Neural cell (in vitro differentiated cells): ENCODE results near the gene CDHR2. TPM values are rescaled to one million over a fixed set of nuclear protein-coding genes. Genes with fewer than 3 reads are reported as not detected.

Experiments used
- H2AFZ ChIP-seq: fragments of 200-600, 300-800 bp; sonication (generic), shearing (Covaris generic); 2 replicates; pipeline ENCODE4 v1.6.0; 2014; ENCODE audit warnings: low read depth, mild to moderate bottlenecking, antibody characterized with exemption, low read length, moderate library complexity
- H3F3A ChIP-seq: fragments of 200-600 bp; shearing (Covaris generic); 2 replicates; pipeline ENCODE4 v1.6.1; 2016; ENCODE audit warnings: mild to moderate bottlenecking, moderate library complexity, mixed read lengths, antibody characterized with exemption, low read length; ENCODE audit not compliant: insufficient read depth, poor library complexity, severe bottlenecking
- H3K27ac ChIP-seq: fragments of 200-600, 300-800 bp; sonication (generic), shearing (Covaris generic); 2 replicates; pipeline ENCODE4 v1.5.1; 2014; ENCODE audit warnings: mild to moderate bottlenecking, low read length, moderate library complexity
- H3K27me3 ChIP-seq: fragments of 300-800, 200-600 bp; sonication (generic), shearing (Covaris generic); 2 replicates; pipeline ENCODE4 v1.6.0; 2014; ENCODE audit warnings: mild to moderate bottlenecking, low read depth, low read length, moderate library complexity; ENCODE audit not compliant: insufficient read depth
- H3K36me3 ChIP-seq: fragments of 300-800, 200-600 bp; sonication (generic), shearing (Covaris generic); 2 replicates; pipeline ENCODE4 v1.5.1; 2014; ENCODE audit warnings: mild to moderate bottlenecking, antibody characterized with exemption, low read length, moderate library complexity; ENCODE audit not compliant: insufficient read depth
- H3K4me2 ChIP-seq: fragments of 300-800, 200-600 bp; sonication (generic), shearing (Covaris generic); 2 replicates; pipeline ENCODE4 v1.6.0; 2014; ENCODE audit warnings: mild to moderate bottlenecking, low read length
- H3K4me3 ChIP-seq: fragments of 300-800, 200-600 bp; sonication (generic), shearing (Covaris generic); 2 replicates; pipeline ENCODE4 v1.5.1; 2014; ENCODE audit warnings: mild to moderate bottlenecking, low read length, moderate library complexity
- H3K79me2 ChIP-seq: fragments of 200-600 bp; shearing (Covaris generic); replicated peaks from 2 replicates; pipeline ENCODE4 v1.6.0; 2014; ENCODE audit warnings: mild to moderate bottlenecking, low read length, moderate library complexity; ENCODE audit not compliant: insufficient read depth
- H3K9ac ChIP-seq: fragments of 300-800, 200-600 bp; sonication (generic), shearing (Covaris generic); 2 replicates; pipeline ENCODE4 v1.6.1; 2016; ENCODE audit warnings: mild to moderate bottlenecking, low read length, mixed read lengths
- H3K9me2 ChIP-seq: fragments of 200-600 bp; shearing (Covaris generic); 2 replicates; pipeline ENCODE4 v1.6.1; 2016; ENCODE audit warnings: mild to moderate bottlenecking, low read length, mixed read lengths; ENCODE audit not compliant: insufficient read depth
- H3K9me3 ChIP-seq: fragments of 200-600, 300-800 bp; sonication (generic), shearing (Covaris generic); 2 replicates; pipeline ENCODE4 v1.6.1; 2016; ENCODE audit warnings: mild to moderate bottlenecking, mixed run types, low read length, moderate library complexity, mixed read lengths
- H4K20me1 ChIP-seq: fragments of 200-600 bp; shearing (Covaris generic); 2 replicates; pipeline ENCODE4 v1.6.1; 2016; ENCODE audit warnings: mild to moderate bottlenecking, mixed run types; ENCODE audit not compliant: insufficient read depth
- EP300 ChIP-seq: fragments of 450-650 bp; conservative IDR thresholded peaks from 2 replicates; pipeline ENCODE4 v1.6.1; 2014; ENCODE audit warnings: antibody characterized with exemption, mild to moderate bottlenecking, moderate library complexity; ENCODE audit not compliant: poor library complexity, severe bottlenecking
- EZH2 ChIP-seq: fragments of 200-600, 300-800 bp; shearing (Covaris generic), sonication (generic); IDR thresholded peaks from 2 replicates; pipeline ENCODE4 v1.6.1; 2014; ENCODE audit warnings: antibody characterized with exemption, low read length, borderline replicate concordance, mild to moderate bottlenecking; ENCODE audit not compliant: insufficient read depth, poor library complexity, severe bottlenecking
- MXI1 ChIP-seq: fragments of 450-650 bp; conservative IDR thresholded peaks from 2 replicates; pipeline ENCODE4 v1.6.1; 2014; ENCODE audit warnings: antibody characterized with exemption, mild to moderate bottlenecking; ENCODE audit not compliant: poor library complexity, severe bottlenecking
- POLR2AphosphoS5 ChIP-seq: IDR thresholded peaks from 2 replicates; pipeline ENCODE4 v1.6.1; 2012
- RAD21 ChIP-seq: fragments of 450-650 bp; conservative IDR thresholded peaks from 2 replicates; pipeline ENCODE4 v1.6.1; 2014; ENCODE audit warnings: antibody characterized with exemption, mild to moderate bottlenecking, moderate library complexity
- SMC3 ChIP-seq: fragments of 450-650 bp; conservative IDR thresholded peaks from 2 replicates; pipeline ENCODE4 v1.6.1; 2014; ENCODE audit warnings: antibody characterized with exemption, mild to moderate bottlenecking, moderate library complexity; ENCODE audit not compliant: poor library complexity
- TAF1 ChIP-seq: IDR thresholded peaks from 2 replicates; pipeline ENCODE4 v1.6.1; 2012; ENCODE audit warnings: low read depth
- polyA plus RNA-seq: library from polyadenylated mRNA; depleted of rRNA; stranded (reverse); fragments of >200 nt; gene quantifications from 2 replicates; pipeline ENCODE4 v1.2.3, GENCODE V29; 2014
- TF ChIP-seq, protein P1 (sequence below): IDR thresholded peaks from 2 replicates; pipeline ENCODE4 v1.6.1; 2012; ENCODE audit warnings: borderline replicate concordance
- TF ChIP-seq, protein P2 (sequence below): fragments of 450-650 bp; IDR thresholded peaks from 2 replicates; pipeline ENCODE4 v1.5.1; 2014; ENCODE audit warnings: antibody characterized with exemption, mild to moderate bottlenecking, moderate library complexity; ENCODE audit not compliant: poor library complexity, severe bottlenecking

The CDHR2 gene
- polyA plus RNA-seq, 1 donor from 2014 or later, result 1.0 TPM

DNA sequence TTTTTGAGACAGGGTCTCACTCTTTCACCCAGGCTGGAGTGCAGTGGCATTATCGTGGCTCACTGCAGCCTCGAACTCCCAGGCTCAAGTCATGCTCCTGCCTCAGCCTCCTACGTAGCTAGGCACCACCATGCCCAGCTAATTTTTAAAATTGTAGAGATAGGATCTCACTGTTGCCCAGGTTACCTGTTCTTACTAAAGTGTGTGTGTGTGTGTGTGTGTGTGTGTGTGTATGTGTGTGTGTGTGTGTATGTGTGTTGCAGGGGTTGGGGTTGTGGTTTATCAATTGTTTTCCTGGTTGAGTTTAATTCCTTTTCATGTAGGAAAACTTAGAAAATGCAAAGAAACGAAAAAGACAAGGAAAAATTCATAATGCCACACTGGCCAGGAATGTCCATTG lies 33.7 kb upstream of the CDHR2 start:
- no peak for TF ChIP-seq SMC3
- no peak for TF ChIP-seq EP300
- no peak for TF ChIP-seq RAD21
- TF ChIP-seq, protein P1, sequence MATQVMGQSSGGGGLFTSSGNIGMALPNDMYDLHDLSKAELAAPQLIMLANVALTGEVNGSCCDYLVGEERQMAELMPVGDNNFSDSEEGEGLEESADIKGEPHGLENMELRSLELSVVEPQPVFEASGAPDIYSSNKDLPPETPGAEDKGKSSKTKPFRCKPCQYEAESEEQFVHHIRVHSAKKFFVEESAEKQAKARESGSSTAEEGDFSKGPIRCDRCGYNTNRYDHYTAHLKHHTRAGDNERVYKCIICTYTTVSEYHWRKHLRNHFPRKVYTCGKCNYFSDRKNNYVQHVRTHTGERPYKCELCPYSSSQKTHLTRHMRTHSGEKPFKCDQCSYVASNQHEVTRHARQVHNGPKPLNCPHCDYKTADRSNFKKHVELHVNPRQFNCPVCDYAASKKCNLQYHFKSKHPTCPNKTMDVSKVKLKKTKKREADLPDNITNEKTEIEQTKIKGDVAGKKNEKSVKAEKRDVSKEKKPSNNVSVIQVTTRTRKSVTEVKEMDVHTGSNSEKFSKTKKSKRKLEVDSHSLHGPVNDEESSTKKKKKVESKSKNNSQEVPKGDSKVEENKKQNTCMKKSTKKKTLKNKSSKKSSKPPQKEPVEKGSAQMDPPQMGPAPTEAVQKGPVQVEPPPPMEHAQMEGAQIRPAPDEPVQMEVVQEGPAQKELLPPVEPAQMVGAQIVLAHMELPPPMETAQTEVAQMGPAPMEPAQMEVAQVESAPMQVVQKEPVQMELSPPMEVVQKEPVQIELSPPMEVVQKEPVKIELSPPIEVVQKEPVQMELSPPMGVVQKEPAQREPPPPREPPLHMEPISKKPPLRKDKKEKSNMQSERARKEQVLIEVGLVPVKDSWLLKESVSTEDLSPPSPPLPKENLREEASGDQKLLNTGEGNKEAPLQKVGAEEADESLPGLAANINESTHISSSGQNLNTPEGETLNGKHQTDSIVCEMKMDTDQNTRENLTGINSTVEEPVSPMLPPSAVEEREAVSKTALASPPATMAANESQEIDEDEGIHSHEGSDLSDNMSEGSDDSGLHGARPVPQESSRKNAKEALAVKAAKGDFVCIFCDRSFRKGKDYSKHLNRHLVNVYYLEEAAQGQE, result no peak
- no peak for TF ChIP-seq MXI1
- TF ChIP-seq EZH2, result no peak
- TF ChIP-seq, protein P2, sequence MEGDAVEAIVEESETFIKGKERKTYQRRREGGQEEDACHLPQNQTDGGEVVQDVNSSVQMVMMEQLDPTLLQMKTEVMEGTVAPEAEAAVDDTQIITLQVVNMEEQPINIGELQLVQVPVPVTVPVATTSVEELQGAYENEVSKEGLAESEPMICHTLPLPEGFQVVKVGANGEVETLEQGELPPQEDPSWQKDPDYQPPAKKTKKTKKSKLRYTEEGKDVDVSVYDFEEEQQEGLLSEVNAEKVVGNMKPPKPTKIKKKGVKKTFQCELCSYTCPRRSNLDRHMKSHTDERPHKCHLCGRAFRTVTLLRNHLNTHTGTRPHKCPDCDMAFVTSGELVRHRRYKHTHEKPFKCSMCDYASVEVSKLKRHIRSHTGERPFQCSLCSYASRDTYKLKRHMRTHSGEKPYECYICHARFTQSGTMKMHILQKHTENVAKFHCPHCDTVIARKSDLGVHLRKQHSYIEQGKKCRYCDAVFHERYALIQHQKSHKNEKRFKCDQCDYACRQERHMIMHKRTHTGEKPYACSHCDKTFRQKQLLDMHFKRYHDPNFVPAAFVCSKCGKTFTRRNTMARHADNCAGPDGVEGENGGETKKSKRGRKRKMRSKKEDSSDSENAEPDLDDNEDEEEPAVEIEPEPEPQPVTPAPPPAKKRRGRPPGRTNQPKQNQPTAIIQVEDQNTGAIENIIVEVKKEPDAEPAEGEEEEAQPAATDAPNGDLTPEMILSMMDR, result no peak
- no peak for TF ChIP-seq TAF1
- no peak for TF ChIP-seq POLR2AphosphoS5
- H3K9me3 ChIP-seq, result no peaks in the 10 kb centered on the region
- H3K27ac ChIP-seq, result no peak overlapping the region
- no peak overlapping the region for H3K4me3 ChIP-seq
- H3F3A ChIP-seq, result no peaks in the 10 kb centered on the region
- no peaks in the 10 kb centered on the region for H3K79me2 ChIP-seq
- H3K9ac ChIP-seq, result no peak overlapping the region
- no peaks in the 10 kb centered on the region for H3K36me3 ChIP-seq
- no peaks in the 10 kb centered on the region for H3K27me3 ChIP-seq
- H4K20me1 ChIP-seq, result no peaks in the 10 kb centered on the region
- H2AFZ ChIP-seq, result no peak overlapping the region
- H3K9me2 ChIP-seq, result no peaks in the 10 kb centered on the region
- H3K4me2 ChIP-seq, result no peak overlapping the region

DNA sequence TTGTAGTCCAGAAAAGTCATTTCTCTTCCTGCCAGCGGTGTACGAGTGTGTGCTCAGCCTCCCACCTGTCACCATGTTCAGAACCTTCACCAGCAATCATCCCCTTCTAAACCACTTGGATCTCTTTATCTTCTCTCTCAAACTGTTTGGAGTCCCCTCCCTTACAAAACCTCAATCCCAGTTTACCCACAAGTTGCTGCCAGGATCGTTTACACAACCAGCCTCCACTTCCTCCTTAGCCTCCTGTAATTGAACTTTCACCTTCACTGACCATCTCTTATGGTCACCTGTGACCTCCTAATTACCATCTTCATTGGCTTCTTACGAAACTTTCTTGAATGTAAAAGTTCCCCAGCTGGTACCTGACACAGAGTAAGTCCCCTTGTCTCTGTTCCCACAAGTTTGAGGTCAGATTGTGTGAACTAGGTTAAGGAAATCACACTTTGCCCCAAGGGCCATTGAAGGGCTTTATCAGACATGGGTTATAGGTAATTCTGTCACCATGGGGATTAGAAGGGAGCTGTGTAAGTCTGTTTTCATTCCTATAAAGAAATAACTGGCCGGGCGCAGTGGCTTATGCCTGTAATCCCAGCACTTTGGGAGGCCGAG lies 32.0 kb upstream of the CDHR2 start:
- H3K4me2 ChIP-seq, result no peak overlapping the region
- H3K9ac ChIP-seq, result no peak overlapping the region
- no peak overlapping the region for H3K4me3 ChIP-seq
- no peaks in the 10 kb centered on the region for H3K9me2 ChIP-seq
- no peaks in the 10 kb centered on the region for H4K20me1 ChIP-seq
- H2AFZ ChIP-seq, result no peak overlapping the region
- H3K36me3 ChIP-seq, result no peaks in the 10 kb centered on the region
- no peaks in the 10 kb centered on the region for H3K9me3 ChIP-seq
- no peaks in the 10 kb centered on the region for H3K79me2 ChIP-seq
- H3F3A ChIP-seq, result no peaks in the 10 kb centered on the region
- H3K27ac ChIP-seq, result no peak overlapping the region
- TF ChIP-seq POLR2AphosphoS5, result no peak
- no peak for TF ChIP-seq TAF1
- TF ChIP-seq EP300, result no peak
- TF ChIP-seq, protein P1, result no peak
- TF ChIP-seq SMC3, result no peak
- TF ChIP-seq, protein P2, result no peak
- no peaks in the 10 kb centered on the region for H3K27me3 ChIP-seq
